HG03196 (cell line): Measurements from ENCODE around the gene DNASE2.

Source experiments
- ATAC-seq: cut with Tn5 transposase; IDR thresholded peaks from one replicate; pipeline ENCODE4 v1.9.1; 2021; ENCODE audit not compliant: unreplicated experiment

DNASE2 gene

GRCh38 chr19:12836529-12836863, 44.8 kb downstream of the DNASE2 start:
- no peak for ATAC-seq

DNA sequence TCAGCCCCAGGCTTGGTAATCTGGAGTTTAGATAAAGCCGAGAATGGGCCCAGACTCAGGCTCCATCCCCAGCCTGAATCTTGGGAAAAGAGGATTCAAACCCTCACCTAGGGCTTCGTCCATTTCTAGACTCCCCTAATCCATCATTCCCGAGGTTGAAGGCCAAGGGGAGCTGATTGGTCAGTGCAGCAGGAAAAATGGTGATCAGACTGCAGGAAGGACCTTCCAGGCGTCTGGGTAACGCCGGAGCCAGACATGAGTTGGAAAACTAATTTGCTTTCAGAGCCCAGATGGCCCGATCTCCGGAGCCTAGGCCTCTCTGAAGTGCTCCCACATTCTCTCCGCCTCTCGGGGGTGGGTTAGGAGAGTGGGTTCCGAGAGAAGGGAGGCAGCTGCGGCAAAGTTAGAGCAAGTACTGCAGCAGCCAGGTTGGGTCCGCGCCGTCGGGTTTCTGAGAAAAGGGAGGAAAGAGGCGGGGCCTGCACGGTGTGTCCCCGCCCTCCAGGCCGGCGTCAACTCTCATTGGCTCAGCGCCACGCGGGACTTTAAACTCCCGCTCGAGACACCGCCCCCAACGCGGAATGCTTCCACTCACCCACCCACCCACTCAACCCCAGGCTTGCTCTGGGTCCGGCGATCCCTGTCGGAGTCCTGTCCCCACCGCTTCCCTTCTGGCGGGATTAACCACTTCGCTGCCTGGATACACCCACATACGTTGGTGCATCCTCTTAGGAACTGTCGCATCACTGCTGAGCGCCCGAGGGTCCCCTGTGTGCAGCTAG, 46.1 kb downstream of the DNASE2 start:
- no peak for ATAC-seq

DNA sequence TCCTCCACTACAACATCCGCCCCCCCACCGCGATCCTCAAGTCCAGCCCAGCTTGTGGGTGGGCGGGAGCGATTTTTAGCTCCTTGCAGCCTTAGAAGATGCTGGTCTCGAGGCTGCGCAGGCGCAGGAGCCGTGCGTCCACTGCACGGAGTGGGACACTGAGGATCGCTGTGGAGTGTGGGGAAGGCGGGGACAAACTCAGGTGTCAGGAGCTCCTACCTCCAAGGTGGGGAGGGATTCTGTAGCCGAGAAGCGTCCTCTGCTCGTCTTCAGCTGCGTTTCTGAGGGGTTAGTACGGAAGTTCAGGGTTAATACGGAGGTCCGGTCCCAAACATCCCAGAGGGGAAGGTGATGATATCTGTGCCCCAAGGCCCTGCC, 46.7 kb downstream of the DNASE2 start, which contains the start of gene RTBDN:
RTBDN (minus strand) TSS at position 14 of the 378 bp plus-strand sequence. CDS start 4,600 bp downstream, outside the sequence.
- ATAC-seq, result no peak

DNA sequence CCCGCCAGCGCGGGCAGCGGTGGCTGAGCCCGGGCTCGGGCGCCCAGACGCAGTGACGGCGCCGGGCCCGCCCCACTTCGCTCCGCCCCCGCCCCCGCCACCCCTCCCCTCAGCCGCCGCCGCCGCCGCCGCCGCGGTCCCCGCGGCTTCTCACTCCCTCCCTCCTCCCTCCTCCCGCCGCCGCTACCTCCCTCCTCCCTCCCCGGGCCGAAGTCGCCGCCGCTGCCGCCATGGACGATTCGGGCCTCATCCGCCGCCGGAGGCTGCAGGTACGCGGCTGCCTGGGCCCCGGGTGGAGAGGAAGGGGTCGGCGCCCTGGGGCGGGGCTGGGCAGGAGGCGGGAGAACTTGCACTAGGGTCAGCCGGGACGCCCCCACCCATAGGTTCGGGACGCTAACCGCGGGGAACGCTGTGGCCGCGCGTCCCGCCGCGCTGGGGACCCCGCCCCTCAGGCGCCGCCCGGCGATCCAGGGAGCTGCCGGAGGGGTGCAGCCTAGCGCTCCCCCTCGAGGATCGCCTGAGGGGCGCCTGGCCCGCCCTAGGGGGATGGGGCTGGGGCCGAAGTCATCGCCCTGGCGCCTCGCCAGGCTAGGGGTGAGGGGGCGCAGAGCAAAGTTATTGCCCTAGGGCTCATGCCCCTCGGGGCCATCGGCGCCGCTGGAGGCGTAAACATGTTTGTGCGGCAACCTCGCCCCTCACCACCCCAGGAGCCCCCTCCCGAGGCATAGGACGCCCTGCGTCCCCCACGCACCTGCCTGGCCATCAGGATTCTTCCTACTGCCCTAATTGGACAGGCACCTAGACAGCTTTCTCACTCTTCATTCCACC, 47.3 kb downstream of the DNASE2 start:
- no peak for ATAC-seq

DNA sequence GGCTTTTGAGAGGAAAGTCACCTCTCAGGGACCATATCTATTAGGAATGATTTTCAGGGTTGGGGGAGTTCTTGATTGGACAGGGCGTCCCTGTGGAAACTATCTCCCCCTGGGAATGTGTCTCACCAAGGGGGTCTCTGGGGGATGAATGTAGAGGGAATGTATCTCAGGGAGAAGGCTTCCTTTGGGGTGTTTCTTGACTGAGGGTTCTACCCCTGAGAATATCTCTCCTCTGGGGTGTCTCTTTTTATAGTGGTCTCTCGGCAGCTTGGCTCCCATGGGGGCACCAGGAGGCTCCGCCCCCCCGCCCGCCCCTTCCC, 47.9 kb downstream of the DNASE2 start:
- no peak for ATAC-seq

DNA sequence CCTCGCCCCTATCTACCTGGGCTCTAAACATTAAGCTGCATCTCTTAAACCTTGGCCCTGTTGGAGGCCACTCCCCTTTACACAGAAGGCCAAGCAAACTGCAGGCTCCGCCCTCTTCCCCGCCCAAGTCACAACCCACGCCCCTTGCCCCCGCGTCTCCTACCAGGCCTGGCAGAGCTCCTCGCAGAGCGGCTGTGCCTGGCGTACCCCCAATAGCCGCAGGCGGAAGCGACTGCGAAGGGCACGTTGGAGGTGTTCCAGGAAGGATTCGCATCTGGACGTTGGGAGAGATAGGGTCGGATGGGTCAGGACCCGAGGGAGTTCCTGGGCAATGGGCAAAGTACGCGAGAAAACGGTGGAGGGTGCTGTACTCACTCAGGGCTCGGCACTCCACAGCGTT, 52.8 kb downstream of the DNASE2 start:
- ATAC-seq, result no peak

GRCh38 chr19:12825254-12826131, 55.8 kb downstream of the DNASE2 start:
- no peak for ATAC-seq
